Measurements from ENCODE around the gene MYNN. TPM values are rescaled to one million over a fixed set of nuclear protein-coding genes. Genes with fewer than 3 reads are reported as not detected.

MYNN gene
- total and polyA plus RNA-seq, 2 donors (not counting 3 experiments of a cell fraction or from before 2014, with no cell fraction given) = 7.1 to 12.7 TPM

DNA sequence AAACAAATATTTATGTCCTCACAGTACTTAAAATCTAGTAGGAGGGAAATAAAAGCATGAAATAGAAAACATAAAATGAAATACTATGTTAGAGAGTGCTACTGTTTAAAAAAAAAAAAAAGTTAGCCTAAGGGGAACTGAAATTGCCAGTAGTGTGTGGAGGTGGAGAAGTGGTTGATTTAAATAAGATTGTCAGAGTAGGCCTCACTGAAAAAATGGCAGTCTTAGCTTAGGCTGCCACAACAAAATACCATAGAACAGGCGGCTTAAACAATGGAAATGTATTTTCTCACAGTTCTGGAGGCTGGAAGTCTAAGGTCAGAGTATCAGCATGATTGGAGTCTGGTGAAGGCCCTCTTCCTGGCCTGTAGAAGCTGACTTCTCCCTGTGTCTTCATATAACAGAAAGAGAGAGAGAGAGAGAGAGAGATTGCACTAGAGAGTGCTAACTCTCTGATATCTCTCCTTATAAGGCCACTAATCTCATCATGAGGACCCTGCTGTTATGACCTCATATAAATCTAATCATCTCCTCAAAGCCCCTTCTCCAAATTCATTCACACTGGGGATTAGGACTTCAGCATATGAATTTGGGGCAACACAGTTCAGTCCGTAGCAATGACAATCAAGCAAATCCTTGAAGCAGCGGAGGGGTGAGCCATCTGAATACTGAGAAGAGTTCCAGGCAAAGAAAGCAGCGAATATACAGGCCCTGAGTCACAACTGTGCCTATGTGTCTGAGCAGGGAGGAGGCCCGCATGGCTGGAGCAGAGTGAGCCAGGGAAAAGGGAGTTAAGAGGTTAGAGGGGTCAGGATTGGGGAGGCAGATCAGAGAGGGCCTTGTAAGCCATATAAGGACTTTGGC is 63.1 kb downstream of the MYNN start:
- no peak overlapping the region for H3K27ac ChIP-seq (ENCODE audit: insufficient read depth, low read depth, low read length)
- no peaks in the 10 kb centered on the region for H3K9me3 ChIP-seq (replicated peaks; ENCODE audit: control insufficient read depth, insufficient read depth, low read length)
- DNase-seq (ENCODE audit: low read depth, low spot score) (no peak), FAIRE-seq (no peak)
- H3K27me3 ChIP-seq (ENCODE audit: control insufficient read depth in 2 of 2, insufficient read depth in 2 of 2, low read length in 2 of 2) = peaks cover 7% of the 10 kb centered on the region in 2 experiments
- ChIA-PET CTCF (no interaction called here), POLR2A (no interaction called here)
- no peak for TF ChIP-seq FOS (IDR thresholded peaks at IDR 0.05; ENCODE audit: borderline replicate concordance, insufficient read depth, low read length)
- TF ChIP-seq, protein P1, sequence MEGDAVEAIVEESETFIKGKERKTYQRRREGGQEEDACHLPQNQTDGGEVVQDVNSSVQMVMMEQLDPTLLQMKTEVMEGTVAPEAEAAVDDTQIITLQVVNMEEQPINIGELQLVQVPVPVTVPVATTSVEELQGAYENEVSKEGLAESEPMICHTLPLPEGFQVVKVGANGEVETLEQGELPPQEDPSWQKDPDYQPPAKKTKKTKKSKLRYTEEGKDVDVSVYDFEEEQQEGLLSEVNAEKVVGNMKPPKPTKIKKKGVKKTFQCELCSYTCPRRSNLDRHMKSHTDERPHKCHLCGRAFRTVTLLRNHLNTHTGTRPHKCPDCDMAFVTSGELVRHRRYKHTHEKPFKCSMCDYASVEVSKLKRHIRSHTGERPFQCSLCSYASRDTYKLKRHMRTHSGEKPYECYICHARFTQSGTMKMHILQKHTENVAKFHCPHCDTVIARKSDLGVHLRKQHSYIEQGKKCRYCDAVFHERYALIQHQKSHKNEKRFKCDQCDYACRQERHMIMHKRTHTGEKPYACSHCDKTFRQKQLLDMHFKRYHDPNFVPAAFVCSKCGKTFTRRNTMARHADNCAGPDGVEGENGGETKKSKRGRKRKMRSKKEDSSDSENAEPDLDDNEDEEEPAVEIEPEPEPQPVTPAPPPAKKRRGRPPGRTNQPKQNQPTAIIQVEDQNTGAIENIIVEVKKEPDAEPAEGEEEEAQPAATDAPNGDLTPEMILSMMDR (IDR thresholded peaks at IDR 0.05; ENCODE audit: extremely low read depth in 1 of 2, insufficient read depth in 1 of 2, low read depth in 1 of 2, low read length in 2 of 2) = no peak
- no peak for TF ChIP-seq MYC (IDR thresholded peaks at IDR 0.05; ENCODE audit: low read depth, low read length)
- no peak for TF ChIP-seq EZH2 (IDR thresholded peaks at IDR 0.05; ENCODE audit: borderline replicate concordance, low read depth, low read length, severe bottlenecking)
- TF ChIP-seq POLR2A (IDR thresholded peaks at IDR 0.05; ENCODE audit: low read depth, low read length) = no peak
- TF ChIP-seq POLR2AphosphoS5 (IDR thresholded peaks at IDR 0.05; ENCODE audit: insufficient read depth, low read depth, low read length) = no peak
- no peak for TF ChIP-seq JUN (IDR thresholded peaks at IDR 0.05; ENCODE audit: borderline replicate concordance, insufficient read depth, insufficient read length, low read depth)
- TF ChIP-seq, protein P2, sequence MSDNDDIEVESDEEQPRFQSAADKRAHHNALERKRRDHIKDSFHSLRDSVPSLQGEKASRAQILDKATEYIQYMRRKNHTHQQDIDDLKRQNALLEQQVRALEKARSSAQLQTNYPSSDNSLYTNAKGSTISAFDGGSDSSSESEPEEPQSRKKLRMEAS (IDR thresholded peaks at IDR 0.05; ENCODE audit: insufficient read depth, insufficient read length) = no peak
- TF ChIP-seq GATA2 (IDR thresholded peaks at IDR 0.05; ENCODE audit: insufficient read depth, insufficient read length, low read depth, low read length) = no peak
- H3K9me1 ChIP-seq (replicated peaks; ENCODE audit: control insufficient read depth, extremely low read depth, insufficient read depth, low read length) = no peaks in the 10 kb centered on the region
- H3K4me3 ChIP-seq (replicated peaks in 1 of 3; ENCODE audit: insufficient read depth in 1 of 3, low read depth in 1 of 3, low read length in 3 of 3) = no peak overlapping the region
- H2AFZ ChIP-seq (ENCODE audit: low read depth, low read length) = no peak overlapping the region
- no peaks in the 10 kb centered on the region for H3K4me1 ChIP-seq (ENCODE audit: control insufficient read depth, extremely low read depth, insufficient read depth, low read length)
- no peak overlapping the region for H3K9ac ChIP-seq (replicated peaks; ENCODE audit: extremely low read depth, insufficient read depth, low read length)
- intact Hi-C loops (cut with micrococcal nuclease) (no loop called here), dilution Hi-C loops (cut with MboI; ENCODE audit: extremely low pct_ligation_motif_present, low sequenced_read_pairs) (no loop called here)
- H3K36me3 ChIP-seq (ENCODE audit: control insufficient read depth in 2 of 2, extremely low read depth in 1 of 2, insufficient read depth in 2 of 2, low read length in 2 of 2) = no peaks in the 10 kb centered on the region
- no peaks in the 10 kb centered on the region for H3K79me2 ChIP-seq (ENCODE audit: control insufficient read depth, insufficient read depth, low read length)
- BruUV-seq (replicated peaks) = no TSS peak
- H3K4me2 ChIP-seq (ENCODE audit: insufficient read depth, low read length) = no peak overlapping the region
- no peaks in the 10 kb centered on the region for H4K20me1 ChIP-seq (replicated peaks; ENCODE audit: control insufficient read depth, extremely low read depth, insufficient read depth, low read length)

Data from endothelial cell of umbilical vein (primary cell).